H1 (cell line): ENCODE data around the gene CLP1. TPM values are rescaled to one million over a fixed set of nuclear protein-coding genes. Genes with fewer than 3 reads are reported as not detected.

ENCODE experiments used
- CTCF ChIA-PET: fragments of 300-600 bp; sonication (Branson Sonifier 250); formaldehyde crosslinking; loops from one replicate; lab custom pipeline; 2021; ENCODE audit not compliant: partially characterized antibody; lab: Charles Lee
- POLR2A ChIA-PET: fragments of 300-600 bp; sonication (Branson Sonifier 250); formaldehyde crosslinking; loops from one replicate; lab custom pipeline; 2021; ENCODE audit warnings: inconsistent platforms; ENCODE audit not compliant: partially characterized antibody; lab: Charles Lee
- DNase-seq, 2 experiments: peaks; one replicate each; pipeline versions ENCODE4 v3.0.0 to v3.0.0-alpha.2; 2010 to 2022; ENCODE audit warnings: low spot score in 2 of 2, low read depth in 1 of 2, mixed read lengths in 1 of 2
- FAIRE-seq: peaks from 2 replicates; lab custom pipeline; 2011; peaks lifted over from hg19 to GRCh38; lab: Jason Lieb, UNC
- H2AFZ ChIP-seq: 2 replicates; pipeline ENCODE4 v1.8.1; 2012; ENCODE audit warnings: low read length, inconsistent platforms
- H2AK5ac ChIP-seq: 2 replicates; pipeline ENCODE4 v1.6.1; 2013; ENCODE audit warnings: low read depth, low read length
- H2BK120ac ChIP-seq: replicated peaks from 2 replicates; pipeline ENCODE3; 2013; ENCODE audit warnings: low read depth, low read length, inconsistent platforms
- H2BK12ac ChIP-seq: 2 replicates; pipeline ENCODE4 v1.6.1; 2013; ENCODE audit warnings: low read depth, low read length
- H2BK15ac ChIP-seq: 2 replicates; pipeline ENCODE4 v1.6.1; 2013; ENCODE audit warnings: low read length
- H2BK20ac ChIP-seq: 2 replicates; pipeline ENCODE4 v1.6.1; 2013; ENCODE audit warnings: low read length
- H2BK5ac ChIP-seq: 2 replicates; pipeline ENCODE4 v1.6.1; 2013; ENCODE audit warnings: low read depth, low read length
- H3K14ac ChIP-seq: 2 replicates; pipeline ENCODE4 v1.6.1; 2013; ENCODE audit warnings: inconsistent platforms; ENCODE audit not compliant: insufficient read length
- H3K18ac ChIP-seq: 2 replicates; pipeline ENCODE4 v1.6.1; 2013; ENCODE audit warnings: low read length; ENCODE audit errors: extremely low read depth
- H3K23ac ChIP-seq: 2 replicates; pipeline ENCODE4 v1.6.1; 2013; ENCODE audit warnings: inconsistent platforms; ENCODE audit not compliant: insufficient read length
- H3K23me2 ChIP-seq: 2 replicates; pipeline ENCODE4 v1.6.1; 2013; ENCODE audit warnings: low read depth, low read length
- H3K27ac ChIP-seq: 2 replicates; pipeline ENCODE4 v1.6.1; 2011; ENCODE audit warnings: low read depth, low read length, inconsistent platforms
- H3K27me3 ChIP-seq, 4 experiments: replicated peaks in 1 of 4; 1 replicate in 1 of 4; 2 replicates in 3 of 4; pipeline versions ENCODE4 v1.6.1 to v1.8.1; 2011 to 2013; ENCODE audit warnings: low read length in 3 of 4, mild to moderate bottlenecking in 3 of 4, inconsistent platforms in 2 of 4, mixed read lengths in 2 of 4, moderate library complexity in 1 of 4; ENCODE audit not compliant: control insufficient read depth in 3 of 4, insufficient read depth in 3 of 4; ENCODE audit errors: extremely low read depth in 1 of 4
- H3K36me3 ChIP-seq, 4 experiments: 2 replicates each; pipeline versions ENCODE4 v1.6.1 to v1.8.1; 2011 to 2013; ENCODE audit warnings: mild to moderate bottlenecking in 4 of 4, low read length in 3 of 4, moderate library complexity in 2 of 4, control low read depth in 1 of 4, inconsistent platforms in 1 of 4; ENCODE audit not compliant: insufficient read depth in 4 of 4, control insufficient read depth in 2 of 4
- H3K4ac ChIP-seq: replicated peaks from 2 replicates; pipeline ENCODE3; 2013; ENCODE audit warnings: low read length, low read depth, mixed read lengths, inconsistent platforms; ENCODE audit not compliant: insufficient read length
- H3K4me1 ChIP-seq, 4 experiments: replicated peaks in 1 of 4; 1 replicate in 1 of 4; 2 replicates in 3 of 4; pipeline versions ENCODE4 v1.6.1 to v1.8.1; 2011 to 2013; ENCODE audit warnings: low read length in 3 of 4, inconsistent platforms in 2 of 4, mixed read lengths in 1 of 4; ENCODE audit not compliant: insufficient read depth in 4 of 4, control insufficient read depth in 3 of 4
- H3K4me2 ChIP-seq, 2 experiments: 2 replicates each; pipeline versions ENCODE4 v1.6.1 to v1.8.1; 2011 to 2013; ENCODE audit warnings: low read depth in 2 of 2, low read length in 2 of 2, control low read depth in 1 of 2, inconsistent platforms in 1 of 2, mild to moderate bottlenecking in 1 of 2; ENCODE audit not compliant: insufficient read depth in 1 of 2
- H3K4me3 ChIP-seq, 4 experiments: fragments of 200-600, 300-600 bp in 1 of 4; sonication (generic), shearing (Covaris generic), sonication (Bioruptor Twin) in 1 of 4; 2 replicates each; pipeline versions ENCODE4 v1.5.1 to v1.8.1; 2011 to 2016; ENCODE audit warnings: low read length in 4 of 4, low read depth in 3 of 4, control low read depth in 2 of 4, inconsistent platforms in 2 of 4, mild to moderate bottlenecking in 2 of 4, mixed read lengths in 1 of 4, moderate library complexity in 1 of 4; ENCODE audit not compliant: insufficient read depth in 2 of 4; ENCODE audit errors: extremely low read depth in 1 of 4
- H3K56ac ChIP-seq: replicated peaks from 2 replicates; pipeline ENCODE3; 2013; ENCODE audit warnings: low read depth, mild to moderate bottlenecking, mixed read lengths, low read length, inconsistent platforms; ENCODE audit not compliant: insufficient read length
- H3K79me1 ChIP-seq: 2 replicates; pipeline ENCODE4 v1.6.1; 2013; ENCODE audit warnings: low read depth, low read length, control low read depth
- H3K79me2 ChIP-seq, 2 experiments: 2 replicates each; pipeline versions ENCODE4 v1.6.1 to v1.8.1; 2012 to 2013; ENCODE audit warnings: low read length in 2 of 2, mild to moderate bottlenecking in 2 of 2, inconsistent platforms in 1 of 2; ENCODE audit not compliant: insufficient read depth in 2 of 2, control insufficient read depth in 1 of 2
- H3K9ac ChIP-seq, 4 experiments: replicated peaks in 1 of 4; 1 replicate in 1 of 4; 2 replicates in 3 of 4; pipeline versions ENCODE4 v1.6.1 to v1.8.1; 2011 to 2013; ENCODE audit warnings: low read depth in 3 of 4, low read length in 3 of 4, control low read depth in 2 of 4, mild to moderate bottlenecking in 2 of 4, moderate library complexity in 2 of 4, inconsistent platforms in 1 of 4; ENCODE audit errors: extremely low read depth in 1 of 4
- H3K9me3 ChIP-seq, 2 experiments: 2 replicates each; pipeline versions ENCODE4 v1.6.1 to v1.8.1; 2012 to 2013; ENCODE audit warnings: mild to moderate bottlenecking in 2 of 2, moderate library complexity in 2 of 2, control low read depth in 1 of 2, inconsistent platforms in 1 of 2, low read depth in 1 of 2, low read length in 1 of 2, mixed read lengths in 1 of 2; ENCODE audit not compliant: insufficient read depth in 2 of 2
- H4K20me1 ChIP-seq, 2 experiments: replicated peaks in 1 of 2; 2 replicates each; pipeline versions ENCODE3 to v1.8.1; 2011 to 2013; ENCODE audit warnings: inconsistent platforms in 2 of 2, low read length in 2 of 2, mild to moderate bottlenecking in 1 of 2; ENCODE audit not compliant: insufficient read depth in 2 of 2, control insufficient read depth in 1 of 2
- H4K5ac ChIP-seq: 2 replicates; pipeline ENCODE4 v1.6.1; 2013; ENCODE audit warnings: low read length, low read depth, mixed read lengths, inconsistent platforms; ENCODE audit not compliant: insufficient read length
- H4K8ac ChIP-seq: 2 replicates; pipeline ENCODE4 v1.8.0; 2013; ENCODE audit warnings: mild to moderate bottlenecking, moderate library complexity, low read length, inconsistent platforms; ENCODE audit not compliant: insufficient read depth; ENCODE audit errors: extremely low read depth
- H4K91ac ChIP-seq: replicated peaks from 2 replicates; pipeline ENCODE3; 2013; ENCODE audit warnings: low read length, mixed read lengths, inconsistent platforms; ENCODE audit not compliant: insufficient read length
- ASH2L ChIP-seq: fragments of 200-600, 300-600 bp; sonication (generic); IDR thresholded peaks from one replicate; pipeline ENCODE4 v1.7.1; 2017; ENCODE audit warnings: low read length
- GTF2F1 ChIP-seq: IDR thresholded peaks from 2 replicates; pipeline ENCODE4 v1.6.1; 2012; ENCODE audit warnings: low read depth, low read length, improper control_type of control experiment, borderline replicate concordance
- MAFK ChIP-seq: IDR thresholded peaks from 2 replicates; pipeline ENCODE4 v1.6.1; 2012; ENCODE audit warnings: low read depth, mild to moderate bottlenecking, improper control_type of control experiment, low read length
- POLR2AphosphoS5 ChIP-seq: IDR thresholded peaks from 2 replicates; pipeline ENCODE4 v1.6.1; 2011; ENCODE audit warnings: low read depth, low read length
- RAD21 ChIP-seq, 2 experiments: IDR thresholded peaks in 1 of 2; conservative IDR thresholded peaks in 1 of 2; 2 replicates each; pipeline ENCODE4 v1.6.1; 2011; ENCODE audit warnings: low read depth in 2 of 2, low read length in 2 of 2, improper control_type of control experiment in 1 of 2, inconsistent platforms in 1 of 2, mild to moderate bottlenecking in 1 of 2, moderate library complexity in 1 of 2
- SAP30 ChIP-seq: fragments of 300-600 bp; sonication (generic); IDR thresholded peaks from 2 replicates; pipeline ENCODE4 v1.7.1; 2012; ENCODE audit warnings: low read length, moderate library complexity, mild to moderate bottlenecking, inconsistent platforms; ENCODE audit not compliant: insufficient read depth, insufficient replicate concordance
- WGBS, 2 experiments: shearing (Covaris generic) in 1 of 2; methylation state at CpG; one replicate each; pipeline versions ENCODE4 v1.1.6 to v1.1.7; 2013 to 2015; ENCODE audit warnings: low lambda C conversion rate in 2 of 2, mixed read lengths in 2 of 2, inconsistent platforms in 1 of 2, low coverage in 1 of 2, missing lambda C conversion rate in 1 of 2; ENCODE audit not compliant: insufficient replicate concordance in 2 of 2, insufficient coverage in 1 of 2, insufficient read length in 1 of 2; ENCODE audit errors: extremely low coverage in 1 of 2, missing lambda C conversion rate in 1 of 2; 5-methylcytosine and 5-hydroxymethylcytosine counted together
- polyA plus RNA-seq, 7 experiments: library from polyadenylated mRNA; depleted of rRNA in 3 of 7; stranded (reverse) in 5 of 7; unstranded in 2 of 7; fragments of >200 nt in 5 of 7; fragments of 200-250 nt in 2 of 7; gene quantifications; 1 replicate in 5 of 7; 2 replicates in 1 of 7; 4 replicates in 1 of 7; pipeline versions ENCODE4 v1.2.1 to v1.2.3, GENCODE V29; 2011 to 2013; ENCODE audit warnings: missing spikeins in 2 of 7, mixed read lengths in 2 of 7
- total RNA-seq: library from RNA; stranded (reverse); fragmentation: NEBNext Ultra II Directional; extraction: Animal tissue kit (Norgen Biotek cat#: 25700); gene quantifications from 2 replicates; pipeline ENCODE4 v1.2.1, GENCODE V29; 2021
- TF ChIP-seq, protein P1 (sequence below): IDR thresholded peaks from 2 replicates; pipeline ENCODE4 v1.6.1; 2012; ENCODE audit warnings: inconsistent platforms

The CLP1 gene
- total and polyA plus RNA-seq, 2 of the 8 experiments (the other 6 are each of a cell fraction or from before 2014, with no cell fraction given) = 29.4 to 29.9 TPM

DNA sequence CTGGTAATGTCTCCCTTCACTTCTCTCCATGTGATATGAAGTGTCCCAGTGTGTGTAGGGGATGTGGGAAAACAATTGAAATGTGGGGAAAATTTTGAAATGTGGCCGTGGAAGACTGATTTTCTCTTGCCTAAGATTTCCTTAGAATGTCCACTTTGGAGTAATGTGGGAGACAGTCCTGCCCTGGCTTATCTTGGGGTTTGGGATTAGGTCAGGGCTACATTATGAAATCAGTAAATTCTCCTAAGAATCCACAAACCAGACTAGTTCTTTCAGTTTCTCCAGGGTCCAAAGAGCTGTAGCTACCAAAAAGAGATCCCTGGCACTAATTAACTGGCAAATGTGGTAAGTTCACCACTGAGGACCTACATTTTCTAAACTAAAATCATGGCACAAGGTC lies 30.7 kb upstream of the CLP1 start:
- H2BK15ac ChIP-seq = no peak overlapping the region
- no peak overlapping the region for H2BK120ac ChIP-seq
- no peak overlapping the region for H4K8ac ChIP-seq
- H2AK5ac ChIP-seq = no peak overlapping the region
- H3K27me3 ChIP-seq = no peaks in the 10 kb centered on the region
- no peaks in the 10 kb centered on the region; the same call in 1 of the 2 replicates for H3K23me2 ChIP-seq
- TF ChIP-seq GTF2F1 = no peak
- TF ChIP-seq POLR2AphosphoS5 = no peak
- no peak for TF ChIP-seq SAP30
- TF ChIP-seq RAD21 (IDR thresholded peaks at IDR 0.05 in 1 of 2, conservative IDR thresholded peaks at IDR 0.05 in 1 of 2; ENCODE audit: low read depth in 2 of 2, low read length in 2 of 2) = no peak
- no peak for TF ChIP-seq MAFK
- TF ChIP-seq, protein P1, sequence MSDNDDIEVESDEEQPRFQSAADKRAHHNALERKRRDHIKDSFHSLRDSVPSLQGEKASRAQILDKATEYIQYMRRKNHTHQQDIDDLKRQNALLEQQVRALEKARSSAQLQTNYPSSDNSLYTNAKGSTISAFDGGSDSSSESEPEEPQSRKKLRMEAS = no peak
- TF ChIP-seq ASH2L = no peak
- TF ChIP-seq, all 59 proteins: peak for 0
- H2BK5ac ChIP-seq = no peak overlapping the region
- 84% methylated on average over 1 of the region's 1 CpG; no CpG with 5 or more reads in 1 of the 2 experiments for WGBS, 2 experiments
- no peak overlapping the region for H2BK12ac ChIP-seq
- no peak overlapping the region for H3K27ac ChIP-seq
- ChIA-PET CTCF (interaction anchor here (0.9 to 12.6 kb wide), 6 partner anchors 9 to 149 kb away, joined by 3 to 129 read pairs (median 4); partner anchors contain the start of gene UBE2L6), POLR2A (interaction anchor here (0.9 to 51.1 kb wide), 6 partner anchors 12 to 302 kb away, joined by 3 to 1546 read pairs (median 4); partner anchors contain the start of genes CLP1, TNKS1BP1 and YPEL4)
- no peaks in the 10 kb centered on the region for H3K4me1 ChIP-seq
- no peak overlapping the region for H2AFZ ChIP-seq
- no peak overlapping the region for H3K23ac ChIP-seq
- H3K4ac ChIP-seq = no peak overlapping the region
- peak; percentile 7 for FAIRE-seq
- no peak overlapping the region for H4K5ac ChIP-seq
- no peak overlapping the region for H4K91ac ChIP-seq
- H3K36me3 ChIP-seq = no peaks in the 10 kb centered on the region
- no peaks in the 10 kb centered on the region for H3K79me1 ChIP-seq
- no peak overlapping the region for H3K4me3 ChIP-seq
- no peak overlapping the region for H3K18ac ChIP-seq
- H3K14ac ChIP-seq = no peak overlapping the region
- H3K56ac ChIP-seq = no peak overlapping the region
- no peak overlapping the region for H3K4me2 ChIP-seq
- no peak overlapping the region for H2BK20ac ChIP-seq
- no peak overlapping the region for H3K9ac ChIP-seq
- H4K20me1 ChIP-seq = no peaks in the 10 kb centered on the region
- H3K79me2 ChIP-seq = no peaks in the 10 kb centered on the region
- DNase-seq = no peak
- no peaks in the 10 kb centered on the region for H3K9me3 ChIP-seq
